NCI-H146 treated with DMSO at 0.1 percent for 48 hours (cell line): Measurements from ENCODE around the gene RPL22L1.
"Not testable (repeated sequence)": the region's sequence is repeated elsewhere in the genome, so short reads cannot be mapped to it uniquely, and the experiment has no call there.

Experiments
- DNase-seq: peaks from one replicate; lab custom pipeline; 2025; ENCODE audit not compliant: unreplicated experiment; lab: John Stamatoyannopoulos, UW

RPL22L1 gene

GRCh38 chr3:170878688-170879087, 8.7 kb upstream of the RPL22L1 start:
- not testable (repeated sequence) for DNase-seq

- not testable (repeated sequence) for DNase-seq
Measured at GRCh38 chr3:170877311-170877710, 7.3 kb upstream of the RPL22L1 start.

DNA sequence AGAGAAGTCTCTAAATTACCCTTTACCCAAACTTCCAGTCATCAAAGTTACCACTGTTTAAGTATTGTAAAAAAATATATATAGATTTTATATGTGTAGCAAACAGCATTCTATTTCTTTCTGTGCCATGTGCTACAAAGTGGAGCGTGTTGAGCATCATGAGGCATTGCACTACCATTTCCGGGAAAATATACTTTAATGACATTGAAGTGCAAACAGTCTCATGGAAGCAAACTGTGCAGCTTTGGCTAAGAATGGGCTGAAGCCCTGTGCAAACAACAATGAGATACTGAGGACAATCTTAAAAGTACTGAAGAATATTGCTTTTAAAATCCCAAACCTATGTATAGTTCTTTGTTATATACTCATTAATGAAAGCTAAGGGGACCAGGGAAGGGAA, 6.5 kb upstream of the RPL22L1 start:
- no peak for DNase-seq

DNA sequence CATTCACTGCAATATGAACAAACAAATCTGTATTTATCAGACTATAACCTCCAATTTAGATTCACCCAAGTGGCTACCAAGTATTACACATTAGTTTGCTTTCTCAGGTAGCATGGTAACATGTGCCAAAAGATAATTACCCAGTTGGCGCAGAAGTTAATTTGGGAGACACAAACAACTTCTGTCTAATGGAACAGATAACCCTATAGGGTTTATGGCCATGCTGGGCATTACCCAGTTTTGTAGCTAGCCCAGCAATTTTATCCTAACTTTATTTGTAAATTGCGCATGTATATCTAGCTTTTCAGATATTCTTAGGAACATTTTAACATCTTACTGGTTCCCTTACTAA, 780 bp downstream of the RPL22L1 start:
- no peak for DNase-seq

GRCh38 chr3:170868577-170869238, 1.3 kb downstream of the RPL22L1 start:
- no peak for DNase-seq

- DNase-seq: no peak
Measured at GRCh38 chr3:170867143-170867937, 2.7 kb downstream of the RPL22L1 start.

DNA sequence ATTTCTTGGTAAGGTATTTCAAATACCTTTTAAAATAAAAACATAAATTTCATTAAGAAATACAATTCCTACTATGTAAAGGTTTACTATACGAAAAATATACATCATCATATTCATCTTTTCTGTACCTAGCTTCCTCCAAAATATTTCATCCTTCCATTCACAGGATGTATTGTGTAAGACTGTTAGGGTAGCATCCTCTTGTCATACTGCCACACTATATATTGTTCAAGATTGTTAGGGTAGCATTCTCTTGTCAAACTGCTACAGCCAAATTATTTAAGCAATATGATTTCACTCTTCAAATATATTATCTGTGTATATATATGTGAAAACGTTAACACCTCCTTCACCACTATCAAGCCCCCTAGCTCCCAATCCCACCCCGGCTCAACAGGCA, 3.5 kb downstream of the RPL22L1 start:
- DNase-seq: no peak

- DNase-seq: no peak
Measured at GRCh38 chr3:170865209-170866094, 4.5 kb downstream of the RPL22L1 start.

DNA sequence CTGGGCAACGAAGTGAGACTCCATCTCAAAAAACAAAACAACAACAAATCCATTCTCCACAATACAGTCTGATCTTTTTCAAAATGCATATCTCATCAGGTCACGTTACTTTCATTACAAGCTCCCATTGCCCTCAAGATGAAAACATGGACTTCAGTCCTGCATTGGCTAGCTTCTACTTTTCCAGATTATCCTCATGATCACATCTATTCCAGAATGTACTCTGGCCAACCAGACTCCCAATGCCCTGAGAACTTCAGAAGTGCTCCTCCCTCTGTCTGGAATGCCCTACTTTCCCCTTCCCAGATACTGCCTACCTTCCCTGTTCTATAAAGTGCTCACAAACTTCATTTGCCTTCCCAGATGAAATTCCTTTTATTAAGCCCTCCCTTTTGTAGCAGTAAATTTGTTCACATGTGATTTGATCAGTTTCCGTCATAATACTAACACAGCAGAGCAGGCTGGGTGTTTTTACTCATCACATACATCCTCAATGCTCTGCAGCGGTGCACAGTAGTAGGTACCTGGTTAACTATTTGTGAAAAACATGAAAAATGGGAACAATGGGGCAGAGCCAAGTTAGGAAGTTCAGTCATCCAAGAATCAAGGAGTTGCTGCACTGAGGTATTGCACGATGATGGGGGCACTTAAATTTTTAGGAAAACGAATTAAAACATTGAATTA, 5.3 kb downstream of the RPL22L1 start:
- no peak for DNase-seq

GRCh38 chr3:170863816-170864215, 6.2 kb downstream of the RPL22L1 start:
- no peak for DNase-seq

- DNase-seq: no peak
Measured at GRCh38 chr3:170862618-170863374, 7.2 kb downstream of the RPL22L1 start.

DNA sequence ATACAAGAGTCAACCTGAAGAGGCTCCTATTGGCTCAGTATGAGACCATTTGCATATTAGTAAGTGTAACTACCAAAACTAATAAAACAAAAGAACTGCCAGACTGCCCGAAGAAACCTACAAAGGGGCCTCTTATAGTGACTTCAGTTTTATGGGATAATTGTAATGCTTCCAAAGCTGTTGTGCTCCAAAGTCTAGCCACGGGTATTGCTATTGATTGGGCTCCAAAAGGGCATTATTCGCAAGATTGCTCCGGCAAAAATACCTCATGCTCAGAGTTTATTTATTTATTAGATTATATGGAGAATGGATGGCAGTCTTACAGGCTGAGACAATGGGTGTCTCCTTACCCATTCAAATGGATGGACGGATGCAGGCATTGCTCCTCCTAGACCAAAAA, 11.4 kb downstream of the RPL22L1 start:
- no peak for DNase-seq

DNA sequence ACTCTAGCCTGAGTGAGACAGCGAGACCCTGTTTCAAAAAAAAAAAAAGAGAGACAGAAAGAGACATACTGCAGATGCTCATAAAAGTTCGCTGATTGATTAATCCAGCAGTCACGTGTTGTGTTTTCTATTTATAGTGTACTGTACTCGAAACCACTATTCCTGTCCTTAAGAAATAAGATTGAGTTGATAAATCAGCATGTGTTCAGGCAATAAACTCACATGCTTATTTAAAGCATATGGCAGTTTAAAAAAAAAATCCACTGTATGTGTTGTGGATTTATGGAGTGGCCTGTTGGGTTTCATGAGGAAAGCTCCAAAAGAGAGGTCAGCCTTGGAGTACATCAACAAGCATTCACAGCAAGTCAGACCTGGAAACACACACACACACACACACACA, 17.7 kb downstream of the RPL22L1 start:
- DNase-seq: no peak

GRCh38 chr3:170848292-170848917, 21.6 kb downstream of the RPL22L1 start:
- DNase-seq: no peak

DNA sequence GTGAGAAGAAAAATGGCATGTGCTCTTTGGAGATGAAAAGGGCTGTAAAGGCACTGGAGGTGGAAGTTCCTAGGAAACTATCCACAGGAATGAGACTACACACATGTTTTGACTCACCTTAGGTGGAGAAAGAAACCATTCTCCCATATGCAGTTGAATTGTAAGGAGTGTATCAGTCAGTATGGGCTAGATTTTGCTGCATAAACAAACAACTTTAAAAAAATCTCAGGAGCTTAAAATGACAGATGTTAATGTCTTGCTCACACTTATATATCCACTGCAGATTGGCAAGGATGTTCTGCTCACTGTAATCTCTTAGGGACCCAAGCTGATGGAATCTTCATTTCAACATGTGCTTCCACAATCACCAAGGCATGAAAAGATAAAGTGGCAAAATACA, 25.6 kb downstream of the RPL22L1 start:
- no peak for DNase-seq

DNA sequence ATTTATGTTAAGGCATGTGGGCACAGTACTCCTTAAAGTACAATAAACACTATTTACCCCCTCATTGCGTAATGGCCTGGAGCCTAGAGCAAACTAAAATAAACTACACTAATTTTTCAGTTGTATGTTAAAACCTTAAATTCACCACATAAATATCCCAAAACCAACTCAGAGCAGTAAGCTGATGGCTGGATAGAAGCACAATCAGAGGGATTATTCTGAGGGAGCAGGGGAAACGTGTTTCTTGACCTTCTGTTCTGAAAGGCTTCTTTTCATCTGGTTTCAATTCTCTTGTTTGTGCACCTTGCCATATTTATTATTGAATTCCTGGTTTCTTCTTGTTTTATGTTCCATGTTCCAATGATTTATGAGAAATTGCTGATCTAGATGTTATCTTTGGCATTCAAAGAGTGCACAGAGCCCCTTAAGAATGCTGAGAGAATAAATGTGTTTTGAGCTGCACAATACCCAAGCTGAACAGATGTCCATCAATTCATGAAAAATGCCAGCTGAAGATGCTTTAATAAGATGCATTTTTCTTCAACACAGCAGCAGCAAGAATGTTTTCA, 29.6 kb downstream of the RPL22L1 start:
- DNase-seq: no peak

- DNase-seq: no peak
Measured at GRCh38 chr3:170839518-170840100, 30.4 kb downstream of the RPL22L1 start.

- no peak for DNase-seq
Measured at GRCh38 chr3:170836491-170836890, 33.5 kb downstream of the RPL22L1 start.

- no peak for DNase-seq
Measured at GRCh38 chr3:170835336-170835735, 34.7 kb downstream of the RPL22L1 start.
